Upper lobe of left lung (tissue), 6 donors: Measurements from ENCODE around the gene ALS2. TPM values are rescaled to one million over a fixed set of nuclear protein-coding genes. Genes with fewer than 3 reads are reported as not detected.
A peak's percentile ranks its signal among the peaks of the same experiment; 100 is the strongest.

Experiments
- ATAC-seq, 2 donors: fragments of 200-7000 bp; cut with Tn5 transposase; one replicate each; pipeline ENCODE4 v1.9.1; 2022; ENCODE audit warnings: mild to moderate bottlenecking in 2 of 2, moderate library complexity in 2 of 2; ENCODE audit not compliant: low FRiP score in 2 of 2
- DNase-seq, 2 donors: peaks; one replicate each; pipeline ENCODE4 v3.0.0-alpha.2; 2019 to 2020
- H3K27ac ChIP-seq, 4 donors: fragments of 200-600 bp; sonication (generic); one replicate each; pipeline ENCODE4 v1.5.1; 2016 to 2019
- H3K27me3 ChIP-seq, 4 donors: fragments of 200-600 bp; sonication (generic); one replicate each; pipeline ENCODE4 v1.5.1; 2017 to 2019
- H3K36me3 ChIP-seq, 4 donors: fragments of 200-600 bp; sonication (generic); one replicate each; pipeline ENCODE4 v1.5.1; 2016 to 2019
- H3K4me1 ChIP-seq, 4 donors: fragments of 200-600 bp; sonication (generic); one replicate each; pipeline ENCODE4 v1.5.1; 2018 to 2019
- H3K4me3 ChIP-seq, 4 donors: fragments of 200-600 bp; sonication (generic); one replicate each; pipeline ENCODE4 v1.5.1; 2017 to 2019; ENCODE audit warnings: mild to moderate bottlenecking in 2 of 4, moderate library complexity in 1 of 4
- H3K9me3 ChIP-seq, 4 donors: fragments of 200-600 bp; sonication (generic); one replicate each; pipeline ENCODE4 v1.5.1; 2018 to 2019
- EP300 ChIP-seq, 4 donors: sonication (generic); formaldehyde crosslinking; IDR thresholded peaks; one replicate each; pipeline ENCODE4 v1.5.1; 2017; ENCODE audit warnings: antibody characterized with exemption in 4 of 4, control low read depth in 2 of 4
- POLR2A ChIP-seq, 4 donors: fragments of 450-650 bp; IDR thresholded peaks; one replicate each; pipeline ENCODE4 v1.5.1; 2016 to 2017; ENCODE audit warnings: antibody characterized with exemption in 4 of 4, mild to moderate bottlenecking in 2 of 4
- POLR2AphosphoS5 ChIP-seq, 2 donors: sonication (generic); formaldehyde crosslinking; IDR thresholded peaks; one replicate each; pipeline ENCODE4 v1.5.1; 2017; ENCODE audit warnings: antibody characterized with exemption in 2 of 2
- WGBS, 2 donors: methylation state at CpG; one replicate each; pipeline ENCODE4 v1.1.5; 2017 to 2018; 5-methylcytosine and 5-hydroxymethylcytosine counted together
- total RNA-seq, 6 donors: library from RNA; depleted of rRNA in 4 of 6; stranded (reverse); fragments of >200 nt in 4 of 6; gene quantifications; one replicate each; pipeline versions ENCODE4 v1.1.0 to v1.2.1, GENCODE V29; 2016 to 2021
- TF ChIP-seq, protein P1 (sequence below), 6 experiments: fragments of 450-650 bp in 4 of 6; fragments of 200-600 bp in 2 of 6; sonication (generic) in 2 of 6; IDR thresholded peaks; one replicate each; pipeline ENCODE4 v1.5.1; 2016 to 2019; ENCODE audit warnings: antibody characterized with exemption in 6 of 6
- donor health status: DM: no; HTN: no; CAD: no; lungs with moderate emphysema.
- donor health status: DM: no; HTN: yes; CAD: no; lungs with severe emphysema.

The ALS2 gene
- total RNA-seq, 6 donors from 2014 or later = 16.5 to 27.8 (median 22.7) TPM

DNA sequence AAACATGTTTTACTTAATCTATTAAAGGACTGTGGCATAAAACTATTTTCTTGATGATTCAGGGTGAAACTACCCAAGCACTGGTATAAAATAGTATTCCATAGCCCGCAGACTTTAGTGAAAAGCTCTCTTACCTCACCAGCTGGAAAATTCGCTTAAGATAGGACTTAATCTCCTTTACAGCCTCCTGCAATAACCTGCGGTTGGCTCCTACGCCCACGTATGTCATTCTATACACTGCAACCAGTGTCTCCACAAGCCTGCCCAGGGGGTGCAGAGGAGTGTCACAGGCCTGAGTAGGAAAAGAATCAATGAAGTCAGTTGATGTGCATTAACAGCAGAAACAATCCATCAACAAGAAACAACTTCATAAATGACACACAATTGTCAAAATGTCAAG is 71.0 kb downstream of the ALS2 start:
- Histone ChIP-seq H3K36me3 (peaks cover 22 to 87% (median 29%) of the 10 kb centered on the region in 4 donors), H3K9me3 (no peaks in the 10 kb centered on the region), H3K27ac (no peak overlapping the region), H3K4me3 (no peak overlapping the region), H3K4me1 (no peaks in the 10 kb centered on the region), H3K27me3 (no peaks in the 10 kb centered on the region)
- ATAC-seq (no peak), DNase-seq (no peak)
- TF ChIP-seq POLR2A (IDR thresholded peaks at IDR 0.05) = no peak
- TF ChIP-seq, protein P1, sequence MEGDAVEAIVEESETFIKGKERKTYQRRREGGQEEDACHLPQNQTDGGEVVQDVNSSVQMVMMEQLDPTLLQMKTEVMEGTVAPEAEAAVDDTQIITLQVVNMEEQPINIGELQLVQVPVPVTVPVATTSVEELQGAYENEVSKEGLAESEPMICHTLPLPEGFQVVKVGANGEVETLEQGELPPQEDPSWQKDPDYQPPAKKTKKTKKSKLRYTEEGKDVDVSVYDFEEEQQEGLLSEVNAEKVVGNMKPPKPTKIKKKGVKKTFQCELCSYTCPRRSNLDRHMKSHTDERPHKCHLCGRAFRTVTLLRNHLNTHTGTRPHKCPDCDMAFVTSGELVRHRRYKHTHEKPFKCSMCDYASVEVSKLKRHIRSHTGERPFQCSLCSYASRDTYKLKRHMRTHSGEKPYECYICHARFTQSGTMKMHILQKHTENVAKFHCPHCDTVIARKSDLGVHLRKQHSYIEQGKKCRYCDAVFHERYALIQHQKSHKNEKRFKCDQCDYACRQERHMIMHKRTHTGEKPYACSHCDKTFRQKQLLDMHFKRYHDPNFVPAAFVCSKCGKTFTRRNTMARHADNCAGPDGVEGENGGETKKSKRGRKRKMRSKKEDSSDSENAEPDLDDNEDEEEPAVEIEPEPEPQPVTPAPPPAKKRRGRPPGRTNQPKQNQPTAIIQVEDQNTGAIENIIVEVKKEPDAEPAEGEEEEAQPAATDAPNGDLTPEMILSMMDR (IDR thresholded peaks at IDR 0.05) = no peak
- no peak for TF ChIP-seq POLR2AphosphoS5 (IDR thresholded peaks at IDR 0.05)
- no peak for TF ChIP-seq EP300 (IDR thresholded peaks at IDR 0.05)
- 90 to 94% methylated on average over 5 of the region's 5 CpGs for WGBS, 2 donors

DNA sequence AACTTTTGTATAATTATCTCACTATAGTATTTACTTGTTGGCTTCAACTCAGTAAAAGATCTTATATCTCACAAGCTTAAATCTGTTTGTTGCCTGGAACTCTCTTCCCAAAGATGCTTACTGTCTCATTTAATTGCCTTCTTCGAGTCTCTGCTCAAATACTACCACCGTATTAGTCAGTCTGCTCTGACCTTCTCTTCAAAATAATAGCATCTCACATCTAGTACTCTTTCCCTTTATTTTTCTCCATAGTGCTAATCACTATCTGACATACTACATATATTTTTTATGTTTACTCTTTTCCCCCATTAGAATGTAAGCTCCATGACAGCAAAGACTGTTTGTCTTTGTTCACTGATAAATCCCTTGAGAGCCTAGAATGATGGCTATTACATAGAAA is 71.7 kb downstream of the ALS2 start:
- peaks cover 20 to 87% (median 28%) of the 10 kb centered on the region in 4 donors for H3K36me3 ChIP-seq
- ATAC-seq = no peak
- 75 to 82% methylated on average over 2 of the region's 2 CpGs for WGBS, 2 donors

GRCh38 chr2:201707753-201708152 is 73.0 kb downstream of the ALS2 start:
- ATAC-seq = peak in 1 of 2 donors; percentile 71
- no peaks in the 10 kb centered on the region for H3K9me3 ChIP-seq
- TF ChIP-seq POLR2A (IDR thresholded peaks at IDR 0.05) (no peak), EP300 (IDR thresholded peaks at IDR 0.05) (no peak), POLR2AphosphoS5 (IDR thresholded peaks at IDR 0.05) (no peak)
- TF ChIP-seq, protein P1 (IDR thresholded peaks at IDR 0.05) = no peak
- no peaks in the 10 kb centered on the region for H3K27me3 ChIP-seq
- no peak overlapping the region for H3K27ac ChIP-seq
- 76 to 81% methylated on average over 3 of the region's 3 CpGs for WGBS, 2 donors
- no peak for DNase-seq
- no peaks in the 10 kb centered on the region for H3K4me1 ChIP-seq
- H3K4me3 ChIP-seq = no peak overlapping the region
- H3K36me3 ChIP-seq = peaks cover 20 to 92% (median 32%) of the 10 kb centered on the region in 4 donors

More for the DNA sequence above, 71.7 kb downstream of the ALS2 start:
- Histone ChIP-seq H3K27ac (no peak overlapping the region), H3K27me3 (no peaks in the 10 kb centered on the region), H3K4me3 (no peak overlapping the region), H3K4me1 (no peaks in the 10 kb centered on the region), H3K9me3 (no peaks in the 10 kb centered on the region)
- DNase-seq = no peak
- TF ChIP-seq POLR2A (IDR thresholded peaks at IDR 0.05) (no peak), EP300 (IDR thresholded peaks at IDR 0.05) (no peak), POLR2AphosphoS5 (IDR thresholded peaks at IDR 0.05) (no peak)
- TF ChIP-seq, protein P1 (IDR thresholded peaks at IDR 0.05) = no peak

DNA sequence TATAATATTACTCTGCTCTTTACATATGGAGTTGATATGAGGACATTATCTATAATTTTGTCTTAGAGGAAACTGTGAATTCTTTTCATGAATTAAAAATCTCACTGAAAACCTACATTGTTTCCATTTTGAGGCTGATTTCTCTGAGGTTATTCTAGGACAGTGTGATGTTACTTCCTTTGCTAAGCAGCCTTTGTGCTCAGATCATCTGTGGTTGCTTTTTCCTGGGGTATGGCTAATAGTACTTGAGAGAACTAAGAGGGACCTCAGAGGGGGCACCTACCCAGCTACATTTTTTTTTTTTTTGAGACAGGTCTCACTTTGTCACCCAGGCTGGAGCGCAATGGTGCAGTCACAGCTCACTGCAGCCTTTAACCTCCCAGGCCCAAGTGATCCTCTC is 73.6 kb downstream of the ALS2 start:
- no peaks in the 10 kb centered on the region for H3K4me1 ChIP-seq
- 95 to 100% methylated on average over 1 of the region's 1 CpG for WGBS, 2 donors
- ATAC-seq (no peak), DNase-seq (no peak)
- no peaks in the 10 kb centered on the region for H3K27me3 ChIP-seq
- H3K4me3 ChIP-seq = no peak overlapping the region
- H3K9me3 ChIP-seq = no peaks in the 10 kb centered on the region
- no peak overlapping the region for H3K27ac ChIP-seq
- peaks cover 22 to 95% (median 35%) of the 10 kb centered on the region in 4 donors for H3K36me3 ChIP-seq
- TF ChIP-seq EP300 (IDR thresholded peaks at IDR 0.05) = no peak
- TF ChIP-seq POLR2A (IDR thresholded peaks at IDR 0.05) = no peak
- TF ChIP-seq, protein P1 (IDR thresholded peaks at IDR 0.05) = no peak
- no peak for TF ChIP-seq POLR2AphosphoS5 (IDR thresholded peaks at IDR 0.05)

- no peaks in the 10 kb centered on the region for H3K27me3 ChIP-seq
- no peak overlapping the region for H3K4me3 ChIP-seq
- no peaks in the 10 kb centered on the region for H3K4me1 ChIP-seq
- TF ChIP-seq POLR2A (IDR thresholded peaks at IDR 0.05) (no peak), EP300 (IDR thresholded peaks at IDR 0.05) (no peak), POLR2AphosphoS5 (IDR thresholded peaks at IDR 0.05) (no peak)
- TF ChIP-seq, protein P1 (IDR thresholded peaks at IDR 0.05) = no peak
- H3K27ac ChIP-seq = no peak overlapping the region
- H3K36me3 ChIP-seq = peaks cover 22 to 89% (median 38%) of the 10 kb centered on the region in 4 donors
- ATAC-seq = no peak
- WGBS, 2 donors = 95 to 96% methylated on average over 5 of the region's 5 CpGs
- H3K9me3 ChIP-seq = no peaks in the 10 kb centered on the region
- no peak for DNase-seq
Observed at GRCh38 chr2:201704536-201704935, 76.2 kb downstream of the ALS2 start.
